ENCODE results near the gene PRKAR1A.
"Not testable (repeated sequence)": the region's sequence is repeated elsewhere in the genome, so short reads cannot be mapped to it uniquely, and the experiment has no call there.

Gene PRKAR1A

GRCh38 chr17:68578236-68578635, 66.0 kb downstream of the PRKAR1A start:
- no peak overlapping the region for H3K4me3 ChIP-seq (ENCODE audit: low read depth, low read length)
- DNase-seq (ENCODE audit: low read depth): no peak
- no peak for TF ChIP-seq CTCF (conservative IDR thresholded peaks at IDR 0.05; ENCODE audit: low read depth, low read length)

- TF ChIP-seq CTCF (conservative IDR thresholded peaks at IDR 0.05; ENCODE audit: low read depth, low read length): no peak
- no peak for DNase-seq (ENCODE audit: low read depth)
- H3K4me3 ChIP-seq (ENCODE audit: low read depth, low read length): no peak overlapping the region
These were observed 67.1 kb downstream of the PRKAR1A start for GRCh38 chr17:68579194-68579927.

- no peak for TF ChIP-seq CTCF (conservative IDR thresholded peaks at IDR 0.05; ENCODE audit: low read depth, low read length)
- peak; percentile 61 for DNase-seq (ENCODE audit: low read depth)
- H3K4me3 ChIP-seq (ENCODE audit: low read depth, low read length): no peak overlapping the region
These were observed 68.1 kb downstream of the PRKAR1A start for GRCh38 chr17:68580236-68580770.

- no peak for DNase-seq (ENCODE audit: low read depth)
- no peak overlapping the region for H3K4me3 ChIP-seq (ENCODE audit: low read depth, low read length)
- no peak for TF ChIP-seq CTCF (conservative IDR thresholded peaks at IDR 0.05; ENCODE audit: low read depth, low read length)
These were observed 69.8 kb downstream of the PRKAR1A start for GRCh38 chr17:68581863-68582645.

- not testable (repeated sequence) for DNase-seq (ENCODE audit: low read depth); H3K4me3 ChIP-seq (ENCODE audit: low read depth, low read length)
These were observed 70.6 kb downstream of the PRKAR1A start for GRCh38 chr17:68582867-68583266.

GRCh38 chr17:68584581-68585303, 72.5 kb downstream of the PRKAR1A start:
- TF ChIP-seq CTCF (conservative IDR thresholded peaks at IDR 0.05; ENCODE audit: low read depth, low read length): no peak
- no peak for DNase-seq (ENCODE audit: low read depth)
- H3K4me3 ChIP-seq (ENCODE audit: low read depth, low read length): no peak overlapping the region

- no peak for TF ChIP-seq CTCF (conservative IDR thresholded peaks at IDR 0.05; ENCODE audit: low read depth, low read length)
- no peak overlapping the region for H3K4me3 ChIP-seq (ENCODE audit: low read depth, low read length)
- DNase-seq (ENCODE audit: low read depth): no peak
These were observed 73.4 kb downstream of the PRKAR1A start for GRCh38 chr17:68585643-68586042.

Data from choroid plexus epithelial cell (primary cell).